Endothelial cell of umbilical vein (primary cell): Measurements from ENCODE around the gene RAD51C.

ENCODE experiments used
- MAX ChIP-seq: IDR thresholded peaks from 2 replicates; pipeline ENCODE4 v1.6.1; 2011; ENCODE audit not compliant: insufficient read depth, insufficient read length
- POLR2A ChIP-seq: IDR thresholded peaks from 2 replicates; pipeline ENCODE4 v1.6.1; 2012; ENCODE audit warnings: low read depth, mild to moderate bottlenecking, control low read depth, low read length
- POLR2AphosphoS5 ChIP-seq: IDR thresholded peaks from 2 replicates; pipeline ENCODE4 v1.6.1; 2012; ENCODE audit warnings: low read depth, mild to moderate bottlenecking, control low read depth, low read length, moderate library complexity; ENCODE audit not compliant: insufficient read depth
- TF ChIP-seq, protein P1 (sequence below), 2 donors: IDR thresholded peaks; 1 replicate in 1 of 2; 2 replicates in 1 of 2; pipeline ENCODE4 v1.5.1; 2011; ENCODE audit warnings: low read length in 2 of 2, mild to moderate bottlenecking in 2 of 2, moderate library complexity in 2 of 2, control low read depth in 1 of 2, inconsistent platforms in 1 of 2, low read depth in 1 of 2; ENCODE audit not compliant: insufficient read depth in 1 of 2; ENCODE audit errors: extremely low read depth in 1 of 2

GRCh38 chr17:58664302-58664701, 28.1 kb upstream of the RAD51C start:
- TF ChIP-seq MAX (no peak), POLR2A (no peak), POLR2AphosphoS5 (no peak)
- TF ChIP-seq, protein P1, sequence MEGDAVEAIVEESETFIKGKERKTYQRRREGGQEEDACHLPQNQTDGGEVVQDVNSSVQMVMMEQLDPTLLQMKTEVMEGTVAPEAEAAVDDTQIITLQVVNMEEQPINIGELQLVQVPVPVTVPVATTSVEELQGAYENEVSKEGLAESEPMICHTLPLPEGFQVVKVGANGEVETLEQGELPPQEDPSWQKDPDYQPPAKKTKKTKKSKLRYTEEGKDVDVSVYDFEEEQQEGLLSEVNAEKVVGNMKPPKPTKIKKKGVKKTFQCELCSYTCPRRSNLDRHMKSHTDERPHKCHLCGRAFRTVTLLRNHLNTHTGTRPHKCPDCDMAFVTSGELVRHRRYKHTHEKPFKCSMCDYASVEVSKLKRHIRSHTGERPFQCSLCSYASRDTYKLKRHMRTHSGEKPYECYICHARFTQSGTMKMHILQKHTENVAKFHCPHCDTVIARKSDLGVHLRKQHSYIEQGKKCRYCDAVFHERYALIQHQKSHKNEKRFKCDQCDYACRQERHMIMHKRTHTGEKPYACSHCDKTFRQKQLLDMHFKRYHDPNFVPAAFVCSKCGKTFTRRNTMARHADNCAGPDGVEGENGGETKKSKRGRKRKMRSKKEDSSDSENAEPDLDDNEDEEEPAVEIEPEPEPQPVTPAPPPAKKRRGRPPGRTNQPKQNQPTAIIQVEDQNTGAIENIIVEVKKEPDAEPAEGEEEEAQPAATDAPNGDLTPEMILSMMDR (IDR thresholded peaks at IDR 0.05; ENCODE audit: extremely low read depth in 1 of 2, insufficient read depth in 1 of 2, low read depth in 1 of 2, low read length in 2 of 2) = no peak
